ENCODE data around the gene SIGLEC1.

SIGLEC1 gene

DNA sequence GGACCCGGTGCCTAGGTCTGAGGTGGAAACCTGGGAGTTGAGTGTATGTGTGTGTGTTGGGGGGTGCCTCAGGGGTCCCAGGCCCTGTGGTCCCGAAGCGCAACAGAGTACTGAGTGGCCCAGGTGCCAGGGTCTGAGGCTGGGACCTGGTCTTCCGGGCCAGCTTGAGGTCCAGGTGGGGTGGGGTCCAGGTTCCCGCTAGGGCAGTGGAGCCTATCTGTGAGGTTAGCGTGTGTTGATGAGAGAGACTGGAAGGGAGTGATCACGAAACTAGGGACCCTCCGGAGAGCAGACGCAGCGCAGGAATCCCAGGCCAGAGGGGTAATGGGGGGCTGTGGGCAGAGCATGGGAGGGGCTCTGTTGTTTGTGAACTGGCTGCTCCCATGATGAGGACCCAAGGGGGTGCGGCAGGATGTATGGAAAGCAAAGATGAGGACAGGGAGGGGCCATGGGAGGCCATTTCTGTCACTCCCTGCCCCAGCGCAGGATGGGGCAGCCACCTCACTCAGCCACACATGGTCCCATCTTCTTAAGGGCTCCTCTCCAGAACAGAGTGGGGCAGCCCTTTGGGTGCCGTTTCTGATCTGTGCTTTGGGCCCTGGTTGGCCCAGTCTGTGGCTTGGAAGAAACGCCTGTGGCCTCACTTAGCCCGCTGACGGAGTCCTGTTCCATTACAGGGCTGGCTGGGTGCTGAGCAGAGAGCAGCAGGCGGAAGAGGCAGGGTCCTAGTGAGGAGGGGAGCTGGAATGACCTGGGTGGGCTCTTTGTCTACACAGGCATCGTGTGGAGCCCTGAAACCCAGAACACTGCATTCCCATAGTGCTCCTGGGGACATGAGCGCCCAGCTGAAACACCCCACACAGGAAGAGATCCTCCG lies 21.0 kb upstream of the SIGLEC1 start:
- intact Hi-C loops (cut with DNase I; ENCODE audit: low total_unique reads) = no loop called here
- peaks cover 0 to 50% of the 10 kb centered on the region in 2 donors for H3K27me3 ChIP-seq
- peak overlapping the region in 1 of 2 donors; percentile 15 for H3K27ac ChIP-seq
- no peaks in the 10 kb centered on the region for H3K9me3 ChIP-seq
- no peak for DNase-seq
- peak overlapping the region; percentile 29 to 41 for H3K4me3 ChIP-seq
- no peaks in the 10 kb centered on the region for H3K36me3 ChIP-seq
- peaks cover 0 to 4% (median 0%) of the 10 kb centered on the region in 4 donors for H3K4me1 ChIP-seq
- TF ChIP-seq, protein P1, sequence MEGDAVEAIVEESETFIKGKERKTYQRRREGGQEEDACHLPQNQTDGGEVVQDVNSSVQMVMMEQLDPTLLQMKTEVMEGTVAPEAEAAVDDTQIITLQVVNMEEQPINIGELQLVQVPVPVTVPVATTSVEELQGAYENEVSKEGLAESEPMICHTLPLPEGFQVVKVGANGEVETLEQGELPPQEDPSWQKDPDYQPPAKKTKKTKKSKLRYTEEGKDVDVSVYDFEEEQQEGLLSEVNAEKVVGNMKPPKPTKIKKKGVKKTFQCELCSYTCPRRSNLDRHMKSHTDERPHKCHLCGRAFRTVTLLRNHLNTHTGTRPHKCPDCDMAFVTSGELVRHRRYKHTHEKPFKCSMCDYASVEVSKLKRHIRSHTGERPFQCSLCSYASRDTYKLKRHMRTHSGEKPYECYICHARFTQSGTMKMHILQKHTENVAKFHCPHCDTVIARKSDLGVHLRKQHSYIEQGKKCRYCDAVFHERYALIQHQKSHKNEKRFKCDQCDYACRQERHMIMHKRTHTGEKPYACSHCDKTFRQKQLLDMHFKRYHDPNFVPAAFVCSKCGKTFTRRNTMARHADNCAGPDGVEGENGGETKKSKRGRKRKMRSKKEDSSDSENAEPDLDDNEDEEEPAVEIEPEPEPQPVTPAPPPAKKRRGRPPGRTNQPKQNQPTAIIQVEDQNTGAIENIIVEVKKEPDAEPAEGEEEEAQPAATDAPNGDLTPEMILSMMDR (IDR thresholded peaks at IDR 0.05) = no peak

DNA sequence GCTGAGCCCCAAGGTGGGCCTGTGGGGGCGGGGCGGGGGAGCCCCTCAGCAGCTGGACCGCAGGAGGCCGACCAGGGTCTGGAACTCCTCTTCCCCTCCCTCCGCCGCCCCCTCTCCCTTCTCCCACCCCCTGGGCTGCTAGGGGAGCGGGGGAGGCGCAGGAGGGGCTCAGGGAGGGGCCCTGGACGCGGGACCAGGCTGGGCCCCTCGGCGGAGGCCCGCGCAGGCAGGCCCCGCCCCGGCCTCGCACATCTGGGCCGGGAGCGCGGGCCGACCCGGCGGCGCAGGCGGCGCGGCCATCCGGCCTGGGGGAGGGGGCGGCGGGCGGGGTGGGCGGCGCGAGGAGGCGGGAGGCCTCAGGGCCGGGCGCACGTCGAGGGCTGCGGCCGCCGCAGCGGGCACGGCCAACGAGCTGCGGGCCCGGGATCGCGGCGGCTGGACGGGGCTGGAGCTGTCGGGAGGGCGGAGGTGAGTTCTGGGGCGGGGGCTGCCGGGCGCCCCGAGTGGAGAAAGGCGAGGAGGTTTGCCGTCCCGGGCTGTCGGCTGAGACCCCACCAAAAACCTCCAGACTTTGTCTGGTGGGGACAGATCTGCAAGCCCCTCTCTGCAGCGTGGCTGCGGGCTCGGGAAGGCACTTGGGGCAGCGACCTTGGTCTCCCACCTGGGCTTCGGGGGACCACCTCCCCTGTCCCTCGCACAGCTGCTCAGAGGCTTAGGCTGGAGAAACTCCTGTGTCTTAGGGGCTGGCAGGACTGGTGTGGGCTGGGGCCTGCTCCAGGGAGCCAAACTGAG lies 20.1 kb upstream of the SIGLEC1 start, which contains the start of gene HSPA12B:
Gene HSPA12B, plus strand, starts transcription at position 359 of the 792 bp plus-strand sequence. CDS start 5,990 bp downstream, outside the sequence.
- TF ChIP-seq, protein P1 (IDR thresholded peaks at IDR 0.05) = no peak
- H3K4me3 ChIP-seq = peak within 1 kb of the TSS; percentile 29 to 41
- H3K9me3 ChIP-seq = no peaks in the 10 kb centered on the region
- peaks cover 0 to 55% of the 10 kb centered on the region in 2 donors for H3K27me3 ChIP-seq
- intact Hi-C loops (cut with DNase I; ENCODE audit: low total_unique reads) = no loop called here
- H3K4me1 ChIP-seq = peaks cover 0 to 5% (median 0%) of the 10 kb centered on the region in 4 donors
- H3K36me3 ChIP-seq = no peaks in the 10 kb centered on the region
- DNase-seq = no peak
- H3K27ac ChIP-seq = peak within 1 kb of the TSS in 1 of 2 donors; percentile 15

DNA sequence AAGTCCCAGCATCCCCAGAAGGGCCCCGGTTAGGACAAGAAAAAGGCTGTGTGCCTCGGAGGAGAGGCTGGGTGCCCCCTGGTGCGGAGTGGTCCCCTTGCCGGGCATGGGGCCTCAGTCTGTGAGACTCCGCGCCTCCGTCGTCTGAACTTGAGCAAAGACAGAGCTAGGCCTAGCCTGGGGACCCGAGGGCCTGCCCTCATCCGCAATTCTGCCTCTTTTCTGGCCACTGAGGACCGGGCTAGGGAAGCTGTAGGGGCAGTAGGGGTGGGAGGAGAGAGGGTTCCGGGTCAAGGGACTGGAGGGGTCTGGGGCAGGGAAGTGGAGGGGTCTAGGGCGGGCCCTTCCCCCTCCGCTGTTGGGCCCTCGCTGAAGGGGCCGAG lies 19.5 kb upstream of the SIGLEC1 start:
- TF ChIP-seq, protein P1 (IDR thresholded peaks at IDR 0.05) = no peak
- no peak for DNase-seq
- Histone ChIP-seq H3K9me3 (no peaks in the 10 kb centered on the region), H3K27me3 (peaks cover 0 to 55% of the 10 kb centered on the region in 2 donors), H3K27ac (no peak overlapping the region), H3K4me1 (peaks cover 0 to 9% (median 0%) of the 10 kb centered on the region in 4 donors), H3K4me3 (peak overlapping the region in 1 of 2 donors; percentile 41), H3K36me3 (no peaks in the 10 kb centered on the region)
- intact Hi-C loops (cut with DNase I; ENCODE audit: low total_unique reads) = no loop called here

DNA sequence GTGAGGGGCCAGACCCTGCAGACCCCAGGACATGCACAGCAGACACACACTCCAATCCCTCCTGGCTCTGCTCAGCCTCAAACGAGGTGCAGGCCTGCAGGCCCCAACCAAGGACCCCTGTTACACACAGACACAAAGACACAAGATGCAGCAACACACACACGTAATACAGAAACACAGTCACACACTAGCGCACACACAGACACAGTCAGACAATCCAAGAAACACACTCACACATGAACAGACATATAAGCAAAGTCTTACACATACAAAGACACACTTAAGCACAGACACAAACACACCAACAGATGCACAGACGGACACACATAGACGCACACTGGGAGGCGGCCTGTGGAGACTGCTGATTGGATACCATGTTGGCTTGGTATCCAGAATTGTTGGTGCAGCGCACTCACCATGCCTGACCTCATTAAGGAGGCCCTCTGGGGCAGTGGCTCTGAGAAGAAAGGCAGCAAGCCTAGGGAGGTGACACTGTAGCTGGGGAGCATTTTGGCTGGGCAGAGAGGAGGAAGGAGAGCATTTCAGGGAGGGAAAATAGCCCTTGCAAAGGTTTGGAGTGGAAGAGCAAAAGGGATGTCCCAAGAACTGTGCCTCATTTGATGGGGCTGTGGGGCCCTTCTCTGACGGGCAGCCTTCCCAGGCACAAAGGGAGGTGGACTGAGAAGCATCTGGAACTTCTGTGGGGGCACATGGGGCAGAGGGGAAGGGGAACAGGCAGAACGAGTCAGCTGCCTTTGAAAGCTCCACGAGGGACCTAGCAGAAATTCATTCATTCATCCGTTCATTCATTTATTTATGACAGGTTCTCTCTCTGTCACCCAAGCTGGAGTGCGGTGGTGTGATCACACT lies 18.6 kb upstream of the SIGLEC1 start:
- DNase-seq = no peak
- H3K36me3 ChIP-seq = no peaks in the 10 kb centered on the region
- TF ChIP-seq, protein P1 (IDR thresholded peaks at IDR 0.05) = no peak
- H3K27ac ChIP-seq = no peak overlapping the region
- peaks cover 0 to 55% of the 10 kb centered on the region in 2 donors for H3K27me3 ChIP-seq
- intact Hi-C loops (cut with DNase I; ENCODE audit: low total_unique reads) = no loop called here
- H3K4me1 ChIP-seq = peaks cover 0 to 9% (median 0%) of the 10 kb centered on the region in 4 donors
- no peak overlapping the region for H3K4me3 ChIP-seq
- H3K9me3 ChIP-seq = no peaks in the 10 kb centered on the region
